GM23338 (cell line): ENCODE measurements around the gene OTOP2. TPM values are rescaled to one million over a fixed set of nuclear protein-coding genes. Genes with fewer than 3 reads are reported as not detected.

Experiments used
- ATAC-seq: fragments of 200-7000 bp; cut with Tn5 transposase; 3 replicates; pipeline ENCODE4 v1.9.1; 2020
- DNase-seq: peaks from one replicate; pipeline ENCODE4 v3.0.0-alpha.2; 2015; ENCODE audit warnings: low spot score
- H2AFZ ChIP-seq: fragments of 200-600 bp; sonication (generic); 2 replicates; pipeline ENCODE4 v1.8.0; 2016; ENCODE audit warnings: antibody characterized with exemption, mild to moderate bottlenecking, moderate library complexity
- H3F3A ChIP-seq: fragments of 200-600 bp; sonication (generic); replicated peaks from 2 replicates; pipeline ENCODE4 v1.8.0; 2017; ENCODE audit warnings: antibody characterized with exemption, mixed run types, low read depth
- H3K27ac ChIP-seq: fragments of 200-600 bp; sonication (generic); 2 replicates; pipeline ENCODE4 v1.6.1; 2016; ENCODE audit warnings: low read depth
- H3K27me3 ChIP-seq: fragments of 200-600 bp; sonication (generic); 2 replicates; pipeline ENCODE4 v1.8.0; 2016; ENCODE audit warnings: mild to moderate bottlenecking, mixed run types, moderate library complexity; ENCODE audit not compliant: insufficient read depth
- H3K36me3 ChIP-seq: fragments of 200-600 bp; sonication (generic); 2 replicates; pipeline ENCODE4 v1.8.0; 2016; ENCODE audit warnings: mild to moderate bottlenecking; ENCODE audit not compliant: insufficient read depth
- H3K4me1 ChIP-seq: fragments of 200-600 bp; sonication (generic); 2 replicates; pipeline ENCODE4 v1.8.0; 2016; ENCODE audit warnings: mild to moderate bottlenecking, moderate library complexity; ENCODE audit not compliant: insufficient read depth
- H3K4me2 ChIP-seq: fragments of 200-600 bp; sonication (generic); 2 replicates; pipeline ENCODE4 v1.7.1; 2017; ENCODE audit warnings: mixed run types
- H3K4me3 ChIP-seq: fragments of 200-600 bp; sonication (generic); 2 replicates; pipeline ENCODE4 v1.6.1; 2016; ENCODE audit warnings: mixed run types
- H3K79me2 ChIP-seq: fragments of 200-600 bp; sonication (generic); replicated peaks from 2 replicates; pipeline ENCODE4 v1.8.0; 2017; ENCODE audit warnings: mild to moderate bottlenecking; ENCODE audit not compliant: insufficient read depth
- H3K9me2 ChIP-seq: fragments of 200-600 bp; sonication (generic); 2 replicates; pipeline ENCODE4 v1.8.0; 2017; ENCODE audit not compliant: insufficient read depth
- H4K20me1 ChIP-seq: fragments of 200-600 bp; sonication (generic); replicated peaks from 2 replicates; pipeline ENCODE4 v1.8.0; 2017; ENCODE audit warnings: mild to moderate bottlenecking; ENCODE audit not compliant: insufficient read depth
- H3K27ac Mint-ChIP-seq: 2 replicates; pipeline ENCODE4 v1.8.0; 2020; ENCODE audit warnings: inconsistent platforms, mild to moderate bottlenecking, moderate library complexity, mixed read lengths
- H3K27me3 Mint-ChIP-seq: 3 replicates; pipeline ENCODE4 v1.8.0; 2022; ENCODE audit warnings: low read depth, mild to moderate bottlenecking, moderate library complexity, mixed read lengths, inconsistent platforms; ENCODE audit not compliant: insufficient read depth, poor library complexity
- H3K36me3 Mint-ChIP-seq: 3 replicates; pipeline ENCODE4 v1.8.0; 2021; ENCODE audit warnings: low read depth, mild to moderate bottlenecking, inconsistent platforms, moderate library complexity, mixed read lengths
- H3K4me1 Mint-ChIP-seq: 3 replicates; pipeline ENCODE4 v1.8.0; 2020; ENCODE audit warnings: mild to moderate bottlenecking, inconsistent platforms, mixed read lengths
- H3K4me3 Mint-ChIP-seq: 3 replicates; pipeline ENCODE4 v1.8.0; 2021; ENCODE audit warnings: moderate library complexity, mild to moderate bottlenecking, inconsistent platforms, mixed read lengths
- H3K9me3 Mint-ChIP-seq: 3 replicates; pipeline ENCODE4 v1.8.0; 2020; ENCODE audit warnings: moderate library complexity, mild to moderate bottlenecking, inconsistent platforms, mixed read lengths
- CREB1 ChIP-seq: fragments of 250-450 bp; sonication (Bioruptor Pico); IDR thresholded peaks from 2 replicates; pipeline ENCODE4 v1.5.0; 2020; ENCODE audit warnings: low read depth, mild to moderate bottlenecking, moderate library complexity
- EZH2 ChIP-seq: fragments of 200-600 bp; sonication (generic); IDR thresholded peaks from one replicate; pipeline ENCODE4 v1.8.0; 2017; ENCODE audit warnings: antibody characterized with exemption, mild to moderate bottlenecking, low read depth; ENCODE audit not compliant: unreplicated experiment
- EZH2phosphoT487 ChIP-seq: fragments of 200-600 bp; sonication (generic); IDR thresholded peaks from one replicate; pipeline ENCODE4 v1.8.1; 2018; ENCODE audit warnings: antibody characterized with exemption; ENCODE audit not compliant: unreplicated experiment
- JUNB ChIP-seq: IDR thresholded peaks from one replicate; pipeline ENCODE4 v1.6.1; 2016; ENCODE audit warnings: antibody characterized with exemption; ENCODE audit not compliant: unreplicated experiment
- NANOG ChIP-seq: IDR thresholded peaks from 2 replicates; pipeline ENCODE4 v1.6.1; 2016; ENCODE audit warnings: antibody characterized with exemption, borderline replicate concordance
- POLR2AphosphoS5 ChIP-seq: IDR thresholded peaks from 2 replicates; pipeline ENCODE4 v1.6.1; 2016; ENCODE audit warnings: antibody characterized with exemption, low read depth
- STAT1 ChIP-seq: IDR thresholded peaks from one replicate; pipeline ENCODE4 v1.6.1; 2016; ENCODE audit warnings: antibody characterized with exemption; ENCODE audit not compliant: unreplicated experiment
- ZNF114 ChIP-seq: fragments of 250-450 bp; sonication (Bioruptor Pico); IDR thresholded peaks from 2 replicates; pipeline ENCODE4 v1.5.0; 2020; ENCODE audit warnings: mild to moderate bottlenecking, moderate library complexity
- ZNF331 ChIP-seq: fragments of 250-450 bp; sonication (Bioruptor Pico); IDR thresholded peaks from 2 replicates; pipeline ENCODE4 v1.5.0; 2020; ENCODE audit warnings: low read depth, mild to moderate bottlenecking, moderate library complexity
- polyA plus RNA-seq: library from polyadenylated mRNA; unstranded; fragments of >200 nt; fragmentation: Nextera tagmentation; extraction: Ambion mirVana; gene quantifications from 2 replicates; pipeline ENCODE4 v1.2.1, GENCODE V29; 2016
- total RNA-seq: library from RNA; depleted of rRNA; stranded (reverse); fragments of >200 nt; shearing (Covaris generic); gene quantifications from 2 replicates; pipeline ENCODE4 v1.2.3, GENCODE V29; 2014
- TF ChIP-seq, protein P1 (sequence below): IDR thresholded peaks from 2 replicates; pipeline ENCODE4 v1.6.1; 2016; ENCODE audit warnings: antibody characterized with exemption
- TF ChIP-seq, protein P2 (sequence below), 2 experiments: fragments of 200-600 bp in 1 of 2; sonication (generic) in 1 of 2; conservative IDR thresholded peaks; 2 replicates each; pipeline versions ENCODE4 v1.5.1 to v1.6.1; 2016 to 2017; ENCODE audit warnings: antibody characterized with exemption in 2 of 2, low read depth in 2 of 2, mild to moderate bottlenecking in 2 of 2, moderate library complexity in 1 of 2
- TF ChIP-seq, protein P3 (sequence below): IDR thresholded peaks from one replicate; pipeline ENCODE4 v1.6.1; 2018; ENCODE audit warnings: antibody characterized with exemption; ENCODE audit not compliant: unreplicated experiment

Gene OTOP2
- total and polyA plus RNA-seq, 2 experiments from 2014 or later = not detected

DNA sequence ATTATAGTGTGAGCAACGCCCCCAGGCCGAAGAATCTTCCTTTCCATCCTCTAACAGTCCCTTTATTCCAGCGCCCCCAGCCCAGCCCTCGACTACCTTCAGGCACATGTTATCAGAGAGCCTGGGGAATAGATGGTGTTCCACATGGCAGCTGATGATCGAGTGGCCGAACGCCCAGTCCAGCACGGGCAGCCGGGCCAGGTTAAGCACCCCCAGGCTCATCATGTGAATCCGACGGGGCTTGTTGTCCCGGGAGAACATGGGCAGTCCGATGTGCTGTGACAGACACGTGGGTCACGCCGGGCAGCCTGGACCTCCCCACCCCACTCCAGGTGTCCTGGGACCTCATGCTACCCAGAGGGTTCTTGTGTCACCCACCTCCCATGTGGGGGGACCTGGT lies 44.8 kb upstream of the OTOP2 start:
- Mint-ChIP-seq H3K9me3 (no peaks in the 10 kb centered on the region), H3K27ac (no peak overlapping the region), H3K4me3 (no peak overlapping the region), H3K27me3 (peaks cover 11% of the 10 kb centered on the region), H3K4me1 (peaks cover 13% of the 10 kb centered on the region), H3K36me3 (no peaks in the 10 kb centered on the region)
- no peaks in the 10 kb centered on the region for H3K36me3 ChIP-seq
- no peaks in the 10 kb centered on the region for H3F3A ChIP-seq
- DNase-seq (no peak), ATAC-seq (no peak)
- H3K9me2 ChIP-seq = no peaks in the 10 kb centered on the region
- H3K4me3 ChIP-seq = no peak overlapping the region
- H3K4me1 ChIP-seq = peaks cover 6% of the 10 kb centered on the region; the same call in 1 of the 2 replicates
- H3K27me3 ChIP-seq = no peaks in the 10 kb centered on the region
- TF ChIP-seq, protein P1, sequence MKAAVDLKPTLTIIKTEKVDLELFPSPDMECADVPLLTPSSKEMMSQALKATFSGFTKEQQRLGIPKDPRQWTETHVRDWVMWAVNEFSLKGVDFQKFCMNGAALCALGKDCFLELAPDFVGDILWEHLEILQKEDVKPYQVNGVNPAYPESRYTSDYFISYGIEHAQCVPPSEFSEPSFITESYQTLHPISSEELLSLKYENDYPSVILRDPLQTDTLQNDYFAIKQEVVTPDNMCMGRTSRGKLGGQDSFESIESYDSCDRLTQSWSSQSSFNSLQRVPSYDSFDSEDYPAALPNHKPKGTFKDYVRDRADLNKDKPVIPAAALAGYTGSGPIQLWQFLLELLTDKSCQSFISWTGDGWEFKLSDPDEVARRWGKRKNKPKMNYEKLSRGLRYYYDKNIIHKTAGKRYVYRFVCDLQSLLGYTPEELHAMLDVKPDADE = no peak
- TF ChIP-seq ZNF114 (no peak), NANOG (no peak)
- no peaks in the 10 kb centered on the region for H4K20me1 ChIP-seq
- H2AFZ ChIP-seq = no peak overlapping the region
- H3K4me2 ChIP-seq = no peak overlapping the region
- H3K27ac ChIP-seq = no peak overlapping the region
- no peaks in the 10 kb centered on the region for H3K79me2 ChIP-seq

DNA sequence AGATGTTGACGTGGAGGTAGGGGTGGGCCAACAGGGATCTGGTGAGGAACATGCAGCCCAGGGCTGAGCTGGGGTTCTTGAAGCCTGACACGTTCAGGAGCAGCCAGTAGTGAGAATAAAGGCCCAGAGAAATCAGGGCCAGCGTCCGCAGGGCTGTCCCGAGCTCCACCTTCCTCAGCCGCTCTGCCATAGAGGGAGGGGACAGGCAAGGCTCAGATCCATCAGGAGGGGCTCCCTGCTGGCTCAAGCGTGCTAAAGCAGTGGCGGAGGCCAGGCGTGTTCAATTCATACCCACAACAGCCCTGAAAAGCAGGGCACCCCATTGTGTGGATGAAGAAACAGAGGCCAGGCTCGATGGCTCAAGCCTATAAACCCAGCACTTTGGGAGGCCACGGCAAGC lies 43.0 kb upstream of the OTOP2 start:
- H3K9me2 ChIP-seq = no peaks in the 10 kb centered on the region
- no peak overlapping the region for H2AFZ ChIP-seq
- H3K36me3 ChIP-seq = no peaks in the 10 kb centered on the region
- peak; percentile 33; the same call in 2 of the 3 replicates for ATAC-seq
- H3K79me2 ChIP-seq = no peaks in the 10 kb centered on the region
- peaks cover 11% of the 10 kb centered on the region for H3K27me3 Mint-ChIP-seq
- no peaks in the 10 kb centered on the region for H4K20me1 ChIP-seq
- H3K27me3 ChIP-seq = no peaks in the 10 kb centered on the region
- H3K4me1 Mint-ChIP-seq = peaks cover 12% of the 10 kb centered on the region
- no peaks in the 10 kb centered on the region for H3K9me3 Mint-ChIP-seq
- no peak overlapping the region for H3K27ac Mint-ChIP-seq
- no peak overlapping the region for H3K27ac ChIP-seq
- H3K4me3 Mint-ChIP-seq = no peak overlapping the region
- H3K4me2 ChIP-seq = no peak overlapping the region
- H3F3A ChIP-seq = no peaks in the 10 kb centered on the region
- H3K4me1 ChIP-seq = peaks cover 6% of the 10 kb centered on the region; the same call in 1 of the 2 replicates
- H3K36me3 Mint-ChIP-seq = no peaks in the 10 kb centered on the region
- H3K4me3 ChIP-seq = no peak overlapping the region
- DNase-seq = no peak
- TF ChIP-seq, protein P1 = no peak
- TF ChIP-seq, protein P2, sequence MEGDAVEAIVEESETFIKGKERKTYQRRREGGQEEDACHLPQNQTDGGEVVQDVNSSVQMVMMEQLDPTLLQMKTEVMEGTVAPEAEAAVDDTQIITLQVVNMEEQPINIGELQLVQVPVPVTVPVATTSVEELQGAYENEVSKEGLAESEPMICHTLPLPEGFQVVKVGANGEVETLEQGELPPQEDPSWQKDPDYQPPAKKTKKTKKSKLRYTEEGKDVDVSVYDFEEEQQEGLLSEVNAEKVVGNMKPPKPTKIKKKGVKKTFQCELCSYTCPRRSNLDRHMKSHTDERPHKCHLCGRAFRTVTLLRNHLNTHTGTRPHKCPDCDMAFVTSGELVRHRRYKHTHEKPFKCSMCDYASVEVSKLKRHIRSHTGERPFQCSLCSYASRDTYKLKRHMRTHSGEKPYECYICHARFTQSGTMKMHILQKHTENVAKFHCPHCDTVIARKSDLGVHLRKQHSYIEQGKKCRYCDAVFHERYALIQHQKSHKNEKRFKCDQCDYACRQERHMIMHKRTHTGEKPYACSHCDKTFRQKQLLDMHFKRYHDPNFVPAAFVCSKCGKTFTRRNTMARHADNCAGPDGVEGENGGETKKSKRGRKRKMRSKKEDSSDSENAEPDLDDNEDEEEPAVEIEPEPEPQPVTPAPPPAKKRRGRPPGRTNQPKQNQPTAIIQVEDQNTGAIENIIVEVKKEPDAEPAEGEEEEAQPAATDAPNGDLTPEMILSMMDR (conservative IDR thresholded peaks at IDR 0.05; ENCODE audit: low read depth in 2 of 2) = no peak
- no peak for TF ChIP-seq EZH2
- TF ChIP-seq NANOG = no peak
- TF ChIP-seq, protein P3, sequence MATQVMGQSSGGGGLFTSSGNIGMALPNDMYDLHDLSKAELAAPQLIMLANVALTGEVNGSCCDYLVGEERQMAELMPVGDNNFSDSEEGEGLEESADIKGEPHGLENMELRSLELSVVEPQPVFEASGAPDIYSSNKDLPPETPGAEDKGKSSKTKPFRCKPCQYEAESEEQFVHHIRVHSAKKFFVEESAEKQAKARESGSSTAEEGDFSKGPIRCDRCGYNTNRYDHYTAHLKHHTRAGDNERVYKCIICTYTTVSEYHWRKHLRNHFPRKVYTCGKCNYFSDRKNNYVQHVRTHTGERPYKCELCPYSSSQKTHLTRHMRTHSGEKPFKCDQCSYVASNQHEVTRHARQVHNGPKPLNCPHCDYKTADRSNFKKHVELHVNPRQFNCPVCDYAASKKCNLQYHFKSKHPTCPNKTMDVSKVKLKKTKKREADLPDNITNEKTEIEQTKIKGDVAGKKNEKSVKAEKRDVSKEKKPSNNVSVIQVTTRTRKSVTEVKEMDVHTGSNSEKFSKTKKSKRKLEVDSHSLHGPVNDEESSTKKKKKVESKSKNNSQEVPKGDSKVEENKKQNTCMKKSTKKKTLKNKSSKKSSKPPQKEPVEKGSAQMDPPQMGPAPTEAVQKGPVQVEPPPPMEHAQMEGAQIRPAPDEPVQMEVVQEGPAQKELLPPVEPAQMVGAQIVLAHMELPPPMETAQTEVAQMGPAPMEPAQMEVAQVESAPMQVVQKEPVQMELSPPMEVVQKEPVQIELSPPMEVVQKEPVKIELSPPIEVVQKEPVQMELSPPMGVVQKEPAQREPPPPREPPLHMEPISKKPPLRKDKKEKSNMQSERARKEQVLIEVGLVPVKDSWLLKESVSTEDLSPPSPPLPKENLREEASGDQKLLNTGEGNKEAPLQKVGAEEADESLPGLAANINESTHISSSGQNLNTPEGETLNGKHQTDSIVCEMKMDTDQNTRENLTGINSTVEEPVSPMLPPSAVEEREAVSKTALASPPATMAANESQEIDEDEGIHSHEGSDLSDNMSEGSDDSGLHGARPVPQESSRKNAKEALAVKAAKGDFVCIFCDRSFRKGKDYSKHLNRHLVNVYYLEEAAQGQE = no peak
- no peak for TF ChIP-seq STAT1
- no peak for TF ChIP-seq JUNB
- no peak for TF ChIP-seq EZH2phosphoT487
- no peak for TF ChIP-seq CREB1
- no peak for TF ChIP-seq POLR2AphosphoS5
- no peak for TF ChIP-seq ZNF331
- no peak for TF ChIP-seq ZNF114
